ENCODE results near the gene IFI44L.
A peak's percentile ranks its signal among the peaks of the same experiment; 100 is the strongest.

IFI44L gene

GRCh38 chr1:78619803-78620579, at the start of gene IFI44L:
Gene IFI44L (plus strand): TSS chr1:78620448. CDS start chr1:78627916, 7,468 bp downstream.
- DNase-seq (ENCODE audit: low read depth) = peak; percentile 64

GRCh38 chr1:78570539-78570938, 49.7 kb upstream of the IFI44L start:
- DNase-seq (ENCODE audit: low read depth) = no peak

GRCh38 chr1:78577257-78578100, 42.8 kb upstream of the IFI44L start:
- DNase-seq (ENCODE audit: low read depth) = no peak

- DNase-seq (ENCODE audit: low read depth) = no peak
These were observed 33.7 kb upstream of the IFI44L start for GRCh38 chr1:78586572-78586971.

- no peak for DNase-seq (ENCODE audit: low read depth)
These were observed 33.0 kb upstream of the IFI44L start for GRCh38 chr1:78587211-78587610.

- no peak for DNase-seq (ENCODE audit: low read depth)
These were observed 28.3 kb upstream of the IFI44L start for GRCh38 chr1:78591971-78592370.

- no peak for DNase-seq (ENCODE audit: low read depth)
These were observed 21.0 kb upstream of the IFI44L start for GRCh38 chr1:78599294-78599693.

GRCh38 chr1:78601068-78601467, 19.2 kb upstream of the IFI44L start:
- no peak for DNase-seq (ENCODE audit: low read depth)

GRCh38 chr1:78603206-78603605, 17.0 kb upstream of the IFI44L start:
- DNase-seq (ENCODE audit: low read depth) = no peak

GRCh38 chr1:78604643-78605042, 15.6 kb upstream of the IFI44L start:
- DNase-seq (ENCODE audit: low read depth) = no peak

GRCh38 chr1:78606274-78606673, 14.0 kb upstream of the IFI44L start:
- no peak for DNase-seq (ENCODE audit: low read depth)

- no peak for DNase-seq (ENCODE audit: low read depth)
These were observed 12.8 kb upstream of the IFI44L start for GRCh38 chr1:78607334-78607927.

GRCh38 chr1:78607944-78608343, 12.3 kb upstream of the IFI44L start:
- no peak for DNase-seq (ENCODE audit: low read depth)

GRCh38 chr1:78617615-78618026, 2.6 kb upstream of the IFI44L start:
- DNase-seq (ENCODE audit: low read depth) = no peak

GRCh38 chr1:78619032-78619431, 1.2 kb upstream of the IFI44L start:
- no peak for DNase-seq (ENCODE audit: low read depth)

- DNase-seq (ENCODE audit: low read depth) = no peak
These were observed 824 bp upstream of the IFI44L start for GRCh38 chr1:78619446-78619802.

GRCh38 chr1:78620666-78621065, 418 bp downstream of the IFI44L start:
- no peak for DNase-seq (ENCODE audit: low read depth)

- DNase-seq (ENCODE audit: low read depth) = no peak
These were observed 2.3 kb downstream of the IFI44L start for GRCh38 chr1:78622548-78622947.

- no peak for DNase-seq (ENCODE audit: low read depth)
These were observed 3.8 kb downstream of the IFI44L start for GRCh38 chr1:78624035-78624434.

GRCh38 chr1:78627321-78627720, 7.1 kb downstream of the IFI44L start:
- DNase-seq (ENCODE audit: low read depth) = no peak

- DNase-seq (ENCODE audit: low read depth) = no peak
These were observed 10.4 kb downstream of the IFI44L start for GRCh38 chr1:78630600-78630999.

- DNase-seq (ENCODE audit: low read depth) = no peak
These were observed 13.0 kb downstream of the IFI44L start for GRCh38 chr1:78633209-78633608.

- no peak for DNase-seq (ENCODE audit: low read depth)
These were observed 20.2 kb downstream of the IFI44L start for GRCh38 chr1:78640462-78640861.
